NCI-H2107 (cell line): ENCODE results near the gene RAD9A.

Experiments used
- DNase-seq: peaks from one replicate; lab custom pipeline; 2025; lab: John Stamatoyannopoulos, UW

The RAD9A gene

DNA sequence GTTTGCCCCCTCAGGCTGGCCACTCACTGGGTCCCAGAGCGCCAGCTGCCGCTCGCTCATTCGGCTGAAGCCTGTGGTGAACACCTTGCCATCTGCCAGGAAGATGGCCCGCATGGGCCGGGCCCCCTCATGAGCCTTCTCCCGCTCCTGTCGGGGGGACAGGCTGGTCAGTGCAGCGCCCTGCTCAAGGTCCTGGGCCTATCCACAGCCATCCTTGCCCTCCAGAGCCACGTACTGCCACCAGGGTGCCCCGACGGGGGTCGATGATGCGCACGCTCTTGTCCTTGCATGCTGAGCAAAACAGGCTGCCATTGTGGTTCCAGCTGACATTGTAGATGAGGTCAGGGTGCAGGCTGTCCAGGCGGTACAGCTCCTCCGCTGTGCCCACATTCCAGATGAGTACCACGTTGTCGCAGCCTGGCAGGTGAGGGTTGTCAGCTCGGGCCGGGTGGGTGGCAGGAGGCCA, 49.3 kb downstream of the RAD9A start:
- no peak for DNase-seq

DNA sequence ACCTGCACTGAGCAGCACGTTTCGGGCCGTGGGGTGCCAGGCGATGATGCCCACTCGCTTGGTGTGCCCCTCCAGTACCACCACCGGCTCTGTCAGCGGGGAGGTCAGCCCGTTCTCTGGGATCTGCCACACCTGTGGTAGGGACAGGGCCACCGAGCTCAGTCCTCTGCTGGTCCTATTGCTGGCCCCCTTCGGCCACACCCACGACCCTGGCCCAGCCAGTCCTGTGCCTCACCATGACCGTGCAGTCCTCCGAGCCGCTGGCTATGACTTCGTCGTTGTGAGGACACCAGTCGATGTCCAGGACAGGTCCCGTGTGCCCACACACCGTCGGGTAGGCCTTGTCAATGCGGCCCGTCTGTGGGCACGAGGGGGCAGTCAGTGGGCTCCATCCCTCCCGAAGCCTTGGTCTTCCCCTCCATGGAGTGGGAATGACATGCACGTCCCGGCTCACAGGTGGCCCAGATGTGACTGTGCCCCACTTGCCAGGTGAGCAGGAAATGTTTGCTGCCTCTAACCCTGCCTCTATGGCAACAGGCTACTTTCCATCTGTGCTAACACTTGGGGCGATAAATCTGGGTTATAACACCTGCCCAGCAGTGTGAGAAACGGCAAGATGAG, 50.1 kb downstream of the RAD9A start:
- DNase-seq: no peak

DNA sequence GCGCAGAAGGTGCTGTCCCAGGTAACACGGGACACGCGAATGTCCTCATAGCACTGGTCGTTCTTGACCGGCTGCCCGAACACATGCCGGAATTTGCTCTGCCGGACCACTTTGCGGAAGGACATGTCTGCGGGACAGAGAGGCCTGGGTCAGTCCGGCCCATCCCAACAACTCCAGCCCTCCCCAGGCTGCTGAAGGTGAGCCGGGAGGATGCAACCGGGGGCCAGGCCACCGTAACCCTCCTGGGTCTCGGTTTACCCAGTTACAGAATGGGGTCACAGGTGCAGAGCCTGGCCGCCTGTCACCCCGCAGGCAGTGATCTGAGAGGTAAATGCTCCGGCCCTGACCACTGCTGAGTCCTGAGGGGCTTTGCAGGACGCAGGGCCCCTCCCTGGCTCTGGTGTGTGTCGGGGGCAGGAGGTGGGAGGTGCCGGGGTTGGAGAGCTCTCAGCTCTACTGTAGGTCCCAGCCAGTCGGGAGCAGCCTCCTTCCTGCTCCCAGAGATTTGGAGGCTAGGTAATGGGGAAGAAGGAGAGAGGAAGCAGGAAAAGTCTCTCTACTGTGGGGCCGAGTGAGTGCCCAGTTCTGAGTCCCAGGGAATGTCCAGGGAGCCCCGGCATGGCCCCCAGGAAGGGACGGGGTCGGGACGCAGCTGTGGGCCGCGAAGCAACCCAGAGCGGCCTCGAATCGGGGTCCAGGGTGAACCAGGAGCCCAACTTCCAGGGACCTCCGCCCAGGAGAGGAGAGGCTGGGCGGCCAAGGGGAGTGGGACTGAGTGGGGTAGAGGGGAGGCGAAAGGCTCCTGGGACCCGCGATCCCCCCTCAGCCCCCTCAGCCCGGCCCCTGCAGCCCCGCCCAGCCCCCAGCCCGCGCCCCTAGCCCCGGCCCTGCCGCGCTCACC, 51.0 kb downstream of the RAD9A start:
- no peak for DNase-seq

DNA sequence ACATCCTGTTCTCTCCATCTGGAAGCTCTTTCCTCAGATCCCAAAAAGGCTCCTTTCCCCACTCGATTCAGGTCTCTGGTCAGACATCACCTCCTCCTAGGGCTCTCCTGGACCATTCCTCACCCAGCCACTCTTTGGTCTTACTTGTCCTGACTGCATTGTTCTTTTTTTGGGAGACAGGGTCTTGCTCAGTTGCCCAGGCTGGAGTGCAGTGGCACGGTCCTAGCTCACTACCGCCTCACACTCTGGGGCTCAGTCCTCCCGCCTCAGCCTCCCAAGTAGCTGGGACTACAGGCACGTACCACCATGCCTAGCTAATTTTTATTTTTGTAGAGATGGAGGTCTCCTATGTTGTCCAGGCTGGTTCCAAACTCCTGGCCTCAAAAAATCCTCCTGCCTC, 53.7 kb downstream of the RAD9A start:
- no peak for DNase-seq
